Measurements from ENCODE around the gene MITF. TPM values are rescaled to one million over a fixed set of nuclear protein-coding genes. Genes with fewer than 3 reads are reported as not detected.

The MITF gene
- total and polyA plus RNA-seq, 2 of the 4 experiments (the other 2 are of a cell fraction) = 6.5 to 16.7 TPM

GRCh38 chr3:69753179-69753775 is 14.0 kb downstream of the MITF start:
- Histone ChIP-seq H4K5ac (ENCODE audit: low read depth, low read length) (no peak overlapping the region), H2BK20ac (ENCODE audit: low read depth, low read length) (no peak overlapping the region), H4K91ac (ENCODE audit: insufficient read depth, low read depth, low read length) (no peak overlapping the region), H3K4me3 (ENCODE audit: insufficient read depth, low read depth, low read length) (no peak overlapping the region), H2AFZ (replicated peaks; ENCODE audit: low read length, poor library complexity) (no peak overlapping the region), H3K9me1 (ENCODE audit: insufficient read depth, low read length) (peaks cover 10% of the 10 kb centered on the region), H2BK5ac (ENCODE audit: low read depth, low read length, poor library complexity, severe bottlenecking) (no peak overlapping the region), H3K9me3 (ENCODE audit: control insufficient read depth, insufficient read depth, low read length) (peaks cover 6% of the 10 kb centered on the region), H2AK9ac (replicated peaks; ENCODE audit: low read depth, low read length, poor library complexity) (no peak overlapping the region), H2AK5ac (ENCODE audit: low read depth, low read length) (no peak overlapping the region), H3K14ac (replicated peaks; ENCODE audit: low read depth, low read length) (no peak overlapping the region), H3K56ac (ENCODE audit: extremely low read depth, insufficient read depth, low read length) (no peak overlapping the region), H3K4me1 (ENCODE audit: control insufficient read depth, insufficient read depth, low read length) (peaks cover 14% of the 10 kb centered on the region), H4K8ac (ENCODE audit: low read depth in 2 of 2, low read length in 2 of 2) (no peak overlapping the region), H3K18ac (ENCODE audit: low read depth, low read length) (no peak overlapping the region), H3K27me3 (ENCODE audit: control insufficient read depth, insufficient read depth, low read length) (no peaks in the 10 kb centered on the region), H3K36me3 (ENCODE audit: control insufficient read depth, insufficient read depth, low read length) (peaks cover 1% of the 10 kb centered on the region; the same call in 1 of the 2 replicates), H3K23ac (ENCODE audit: low read depth, low read length) (no peak overlapping the region), H3K4me2 (ENCODE audit: low read depth, low read length) (no peak overlapping the region), H2BK120ac (ENCODE audit: low read depth, low read length) (no peak overlapping the region), H3K4ac (ENCODE audit: low read depth, low read length) (no peak overlapping the region), H2BK15ac (ENCODE audit: low read depth, low read length) (no peak overlapping the region), H3K79me1 (ENCODE audit: low read depth in 1 of 2, low read length in 2 of 2) (peaks cover 15 to 41% of the 10 kb centered on the region in 2 experiments), H3K9ac (ENCODE audit: low read depth, low read length) (no peak overlapping the region), H4K20me1 (ENCODE audit: insufficient read depth, low read length) (no peaks in the 10 kb centered on the region), H3K27ac (ENCODE audit: insufficient read depth, low read length) (no peak overlapping the region)
- ATAC-seq (ENCODE audit: low read depth) (no peak), DNase-seq (no peak)
- in situ Hi-C loops (cut with MboI; ENCODE audit: low sequenced_read_pairs) (no loop called here), intact Hi-C loops (cut with micrococcal nuclease) (no loop called here), dilution Hi-C loops (cut with HindIII; ENCODE audit: low sequenced_read_pairs, unreplicated experiment) (no loop called here)
- POLR2A ChIA-PET (ENCODE audit: unreplicated experiment) = no interaction called here
- TF ChIP-seq CEBPB (IDR thresholded peaks at IDR 0.05; ENCODE audit: low read depth, low read length) (no peak), USF2 (IDR thresholded peaks at IDR 0.05; ENCODE audit: low read depth, low read length) (no peak), MXI1 (IDR thresholded peaks at IDR 0.05; ENCODE audit: borderline replicate concordance, low read depth, low read length) (no peak), RAD21 (IDR thresholded peaks at IDR 0.05; ENCODE audit: low read length) (no peak), SMC3 (IDR thresholded peaks at IDR 0.05; ENCODE audit: low read depth, low read length) (no peak), ELK1 (IDR thresholded peaks at IDR 0.05; ENCODE audit: borderline replicate concordance, low read depth, low read length) (no peak), MAFK (IDR thresholded peaks at IDR 0.05; ENCODE audit: low read depth, low read length) (no peak), MAZ (IDR thresholded peaks at IDR 0.05; ENCODE audit: borderline replicate concordance, low read depth, low read length) (no peak), BHLHE40 (IDR thresholded peaks at IDR 0.05; ENCODE audit: low read depth, low read length) (no peak), RFX5 (IDR thresholded peaks at IDR 0.05; ENCODE audit: low read depth, low read length) (no peak), RCOR1 (IDR thresholded peaks at IDR 0.05; ENCODE audit: insufficient replicate concordance, low read length) (no peak), POLR2A (IDR thresholded peaks at IDR 0.05; ENCODE audit: low read depth, low read length) (no peak), NFE2L2 (IDR thresholded peaks at IDR 0.05; ENCODE audit: low read depth, low read length) (no peak), CHD1 (IDR thresholded peaks at IDR 0.05; ENCODE audit: low read depth, low read length) (no peak), FOS (IDR thresholded peaks at IDR 0.05; ENCODE audit: low read depth, low read length) (no peak)
- TF ChIP-seq, protein P1, sequence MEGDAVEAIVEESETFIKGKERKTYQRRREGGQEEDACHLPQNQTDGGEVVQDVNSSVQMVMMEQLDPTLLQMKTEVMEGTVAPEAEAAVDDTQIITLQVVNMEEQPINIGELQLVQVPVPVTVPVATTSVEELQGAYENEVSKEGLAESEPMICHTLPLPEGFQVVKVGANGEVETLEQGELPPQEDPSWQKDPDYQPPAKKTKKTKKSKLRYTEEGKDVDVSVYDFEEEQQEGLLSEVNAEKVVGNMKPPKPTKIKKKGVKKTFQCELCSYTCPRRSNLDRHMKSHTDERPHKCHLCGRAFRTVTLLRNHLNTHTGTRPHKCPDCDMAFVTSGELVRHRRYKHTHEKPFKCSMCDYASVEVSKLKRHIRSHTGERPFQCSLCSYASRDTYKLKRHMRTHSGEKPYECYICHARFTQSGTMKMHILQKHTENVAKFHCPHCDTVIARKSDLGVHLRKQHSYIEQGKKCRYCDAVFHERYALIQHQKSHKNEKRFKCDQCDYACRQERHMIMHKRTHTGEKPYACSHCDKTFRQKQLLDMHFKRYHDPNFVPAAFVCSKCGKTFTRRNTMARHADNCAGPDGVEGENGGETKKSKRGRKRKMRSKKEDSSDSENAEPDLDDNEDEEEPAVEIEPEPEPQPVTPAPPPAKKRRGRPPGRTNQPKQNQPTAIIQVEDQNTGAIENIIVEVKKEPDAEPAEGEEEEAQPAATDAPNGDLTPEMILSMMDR (conservative IDR thresholded peaks at IDR 0.05; ENCODE audit: low read depth, low read length) = no peak
- no TSS peak for BruUV-seq (replicated peaks)
- CTCF ChIA-PET = no interaction called here

Data from IMR-90 (cell line).